ENCODE results near the gene TAF6.

GRCh38 chr7:100124301-100125230, 5.4 kb upstream of the TAF6 start:
- TF ChIP-seq POLR2A (IDR thresholded peaks at IDR 0.05; ENCODE audit: low read depth, low read length) (no peak), CTCF (conservative IDR thresholded peaks at IDR 0.05; ENCODE audit: low read depth, low read length) (no peak), USF2 (IDR thresholded peaks at IDR 0.05; ENCODE audit: low read depth, low read length) (no peak), CEBPB (IDR thresholded peaks at IDR 0.05; ENCODE audit: low read depth, low read length) (no peak), RAD21 (IDR thresholded peaks at IDR 0.05; ENCODE audit: low read length) (no peak), NFE2L2 (IDR thresholded peaks at IDR 0.05; ENCODE audit: low read depth, low read length) (no peak), BHLHE40 (IDR thresholded peaks at IDR 0.05; ENCODE audit: low read depth, low read length) (no peak), ELK1 (IDR thresholded peaks at IDR 0.05; ENCODE audit: borderline replicate concordance, low read depth, low read length) (no peak), SMC3 (IDR thresholded peaks at IDR 0.05; ENCODE audit: low read depth, low read length) (no peak), RFX5 (IDR thresholded peaks at IDR 0.05; ENCODE audit: low read depth, low read length) (no peak), MXI1 (IDR thresholded peaks at IDR 0.05; ENCODE audit: borderline replicate concordance, low read depth, low read length) (no peak), MAFK (IDR thresholded peaks at IDR 0.05; ENCODE audit: low read depth, low read length) (no peak)
